DND-41 (cell line): ENCODE results near the gene TEX19.

Source experiments
- ATAC-seq: fragments of 200-7000 bp; cut with Tn5 transposase; 3 replicates; pipeline ENCODE4 v1.9.1; 2021; ENCODE audit warnings: low read depth; ENCODE audit not compliant: insufficient read depth
- DNase-seq: peaks from one replicate; pipeline ENCODE4 v3.0.0-alpha.2; 2020
- H2AFZ ChIP-seq: 2 replicates; pipeline ENCODE4 v1.6.0; 2012; ENCODE audit warnings: low read depth, low read length
- H3K27ac ChIP-seq: 2 replicates; pipeline ENCODE4 v1.5.1; 2012; ENCODE audit warnings: low read length, inconsistent platforms
- H3K27me3 ChIP-seq: fragments of 200-600 bp; sonication (generic); 2 replicates; pipeline ENCODE4 v1.6.0; 2012; ENCODE audit warnings: low read length, mild to moderate bottlenecking, inconsistent platforms; ENCODE audit not compliant: insufficient read depth, poor library complexity
- H3K36me3 ChIP-seq: 2 replicates; pipeline ENCODE4 v1.5.1; 2012; ENCODE audit warnings: low read length, inconsistent platforms; ENCODE audit not compliant: insufficient read depth
- H3K4me1 ChIP-seq: 2 replicates; pipeline ENCODE4 v1.5.1; 2012; ENCODE audit warnings: mild to moderate bottlenecking, low read length; ENCODE audit not compliant: insufficient read depth
- H3K4me2 ChIP-seq: 2 replicates; pipeline ENCODE4 v1.6.0; 2012; ENCODE audit warnings: mild to moderate bottlenecking, moderate library complexity, low read length, inconsistent platforms; ENCODE audit not compliant: insufficient read depth
- H3K4me3 ChIP-seq, 2 experiments: fragments of 200-600 bp in 1 of 2; shearing (Covaris generic) in 1 of 2; 2 replicates each; pipeline ENCODE4 v1.5.1; 2012 to 2016; ENCODE audit warnings: inconsistent platforms in 2 of 2, low read length in 2 of 2, mild to moderate bottlenecking in 2 of 2, low read depth in 1 of 2, moderate library complexity in 1 of 2
- H3K79me2 ChIP-seq: 2 replicates; pipeline ENCODE4 v1.6.0; 2012; ENCODE audit warnings: low read length, inconsistent platforms; ENCODE audit not compliant: insufficient read depth
- H3K9ac ChIP-seq: 2 replicates; pipeline ENCODE4 v1.6.0; 2012; ENCODE audit warnings: low read depth, mild to moderate bottlenecking, inconsistent platforms, low read length, moderate library complexity
- H3K9me3 ChIP-seq: 2 replicates; pipeline ENCODE4 v1.5.1; 2012; ENCODE audit warnings: low read length, moderate library complexity, mild to moderate bottlenecking, inconsistent platforms; ENCODE audit not compliant: insufficient read depth, severe bottlenecking
- H4K20me1 ChIP-seq: 2 replicates; pipeline ENCODE4 v1.6.0; 2012; ENCODE audit warnings: low read length; ENCODE audit not compliant: insufficient read depth
- CTCF ChIP-seq: IDR thresholded peaks from 2 replicates; pipeline ENCODE4 v1.5.1; 2012; ENCODE audit warnings: borderline replicate concordance, low read length, moderate library complexity, mild to moderate bottlenecking; ENCODE audit not compliant: poor library complexity, severe bottlenecking; ENCODE audit errors: extremely low read depth
- EZH2 ChIP-seq: IDR thresholded peaks from 3 replicates; pipeline ENCODE4 v1.6.1; 2012; ENCODE audit warnings: borderline replicate concordance, low read depth, mild to moderate bottlenecking, moderate library complexity, low read length, inconsistent platforms; ENCODE audit not compliant: severe bottlenecking

TEX19 gene

GRCh38 chr17:82383411-82383810, 24.4 kb downstream of the TEX19 start:
- ATAC-seq: no peak
- Histone ChIP-seq H4K20me1 (no peaks in the 10 kb centered on the region), H3K4me3 (no peak overlapping the region), H2AFZ (no peak overlapping the region), H3K9ac (no peak overlapping the region), H3K79me2 (no peaks in the 10 kb centered on the region), H3K4me2 (no peak overlapping the region), H3K9me3 (no peaks in the 10 kb centered on the region), H3K27me3 (no peaks in the 10 kb centered on the region), H3K4me1 (no peaks in the 10 kb centered on the region), H3K36me3 (no peaks in the 10 kb centered on the region), H3K27ac (no peak overlapping the region)
- TF ChIP-seq CTCF: no peak
- TF ChIP-seq EZH2: no peak
- DNase-seq: no peak

- DNase-seq: no peak
- no peaks in the 10 kb centered on the region for H3K9me3 ChIP-seq
- H3K27me3 ChIP-seq: no peaks in the 10 kb centered on the region
- H3K36me3 ChIP-seq: no peaks in the 10 kb centered on the region
- H3K79me2 ChIP-seq: no peaks in the 10 kb centered on the region
- H3K9ac ChIP-seq: no peak overlapping the region
- H3K4me3 ChIP-seq: no peak overlapping the region
- H3K4me1 ChIP-seq: no peaks in the 10 kb centered on the region
- no peak for ATAC-seq
- H2AFZ ChIP-seq: no peak overlapping the region
- H3K27ac ChIP-seq: no peak overlapping the region
- no peaks in the 10 kb centered on the region for H4K20me1 ChIP-seq
- TF ChIP-seq EZH2 (no peak), CTCF (no peak)
- H3K4me2 ChIP-seq: no peak overlapping the region
These were observed 25.1 kb downstream of the TEX19 start for GRCh38 chr17:82384051-82384729.

GRCh38 chr17:82384730-82385481, 25.9 kb downstream of the TEX19 start:
- peak overlapping the region; percentile 26; the same call in 1 of the 2 replicates for H3K27ac ChIP-seq
- no peak for ATAC-seq
- H4K20me1 ChIP-seq: no peaks in the 10 kb centered on the region
- no peaks in the 10 kb centered on the region for H3K36me3 ChIP-seq
- no peak for DNase-seq
- no peak overlapping the region for H3K4me3 ChIP-seq
- no peaks in the 10 kb centered on the region for H3K9me3 ChIP-seq
- H3K27me3 ChIP-seq: no peaks in the 10 kb centered on the region
- H2AFZ ChIP-seq: no peak overlapping the region
- TF ChIP-seq EZH2 (no peak), CTCF (no peak)
- no peak overlapping the region for H3K9ac ChIP-seq
- H3K79me2 ChIP-seq: no peaks in the 10 kb centered on the region
- no peaks in the 10 kb centered on the region for H3K4me1 ChIP-seq
- no peak overlapping the region for H3K4me2 ChIP-seq
